DMS 273 (cell line): ENCODE results near the gene ANK2.
A peak's percentile ranks its signal among the peaks of the same experiment; 100 is the strongest.

Experiments
- DNase-seq: peaks from one replicate; lab custom pipeline; 2025; ENCODE audit not compliant: unreplicated experiment; lab: John Stamatoyannopoulos, UW

Gene ANK2

DNA sequence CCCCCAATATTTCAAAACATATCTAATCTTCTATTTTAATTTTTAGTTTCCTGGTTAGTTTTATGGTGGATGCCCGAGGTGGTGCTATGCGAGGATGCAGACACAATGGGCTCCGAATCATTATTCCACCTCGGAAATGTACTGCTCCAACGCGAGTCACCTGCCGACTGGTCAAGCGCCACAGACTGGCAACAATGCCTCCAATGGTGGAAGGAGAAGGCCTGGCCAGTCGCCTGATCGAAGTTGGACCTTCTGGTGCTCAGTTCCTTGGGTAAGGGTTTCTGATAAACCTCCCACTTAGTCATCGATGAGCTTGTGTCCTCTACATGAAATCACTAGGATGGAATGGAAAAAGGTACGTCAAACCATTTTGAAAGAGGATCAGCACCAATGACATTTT is 280.7 kb downstream of the ANK2 start:
- DNase-seq, result no peak

DNA sequence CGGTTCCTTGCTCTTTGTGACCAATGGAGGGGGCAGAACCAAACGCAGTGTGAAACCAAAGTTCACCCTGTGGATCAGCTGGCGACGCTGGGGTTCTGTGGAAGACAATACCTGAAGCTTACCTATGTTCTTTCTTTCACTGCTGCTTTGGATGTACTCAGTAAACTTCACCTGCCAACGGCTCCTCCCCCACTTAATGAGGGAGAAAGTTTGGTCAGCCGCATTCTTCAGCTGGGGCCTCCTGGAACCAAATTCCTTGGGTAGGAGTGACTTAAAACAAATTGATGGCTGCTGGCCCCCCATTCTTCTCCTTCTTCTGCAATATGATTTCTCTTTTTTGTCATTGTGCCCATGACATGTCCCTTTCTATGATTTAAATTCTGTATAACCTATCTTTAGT is 282.4 kb downstream of the ANK2 start:
- no peak for DNase-seq

DNA sequence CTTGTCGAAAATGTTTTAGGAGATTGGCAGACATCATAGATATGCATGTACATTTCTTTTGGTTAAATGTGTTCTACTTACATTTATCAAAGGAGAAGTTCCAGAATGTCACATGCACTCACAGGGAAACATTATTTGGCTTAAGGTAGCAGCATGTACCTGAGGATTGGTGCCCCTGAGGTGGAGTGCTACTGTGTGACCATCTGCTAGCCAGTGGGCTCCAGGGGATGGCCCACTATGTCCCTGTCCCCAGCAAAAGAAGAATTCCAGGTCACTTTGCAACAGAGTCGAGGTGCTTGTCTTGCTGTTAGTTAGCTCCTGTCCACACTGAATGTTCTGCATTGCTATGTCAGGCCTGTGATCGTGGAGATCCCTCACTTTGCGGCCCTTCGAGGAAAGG is 283.2 kb downstream of the ANK2 start:
- no peak for DNase-seq

DNA sequence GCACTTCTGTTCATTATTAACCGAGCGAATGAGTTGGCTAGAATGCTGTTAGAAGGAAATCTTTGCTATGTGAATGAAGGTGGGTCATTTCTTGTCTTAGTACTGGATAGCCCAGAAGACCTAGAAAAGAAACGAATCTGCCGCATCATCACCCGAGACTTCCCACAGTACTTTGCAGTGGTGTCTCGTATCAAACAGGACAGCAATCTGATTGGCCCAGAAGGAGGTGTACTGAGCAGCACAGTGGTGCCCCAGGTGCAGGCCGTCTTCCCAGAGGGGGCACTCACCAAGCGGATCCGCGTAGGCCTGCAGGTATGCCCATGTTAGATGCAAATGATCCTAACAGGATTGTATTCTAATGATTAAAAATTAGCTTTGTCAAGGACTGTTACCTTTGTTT is 286.3 kb downstream of the ANK2 start:
- DNase-seq, result no peak

DNA sequence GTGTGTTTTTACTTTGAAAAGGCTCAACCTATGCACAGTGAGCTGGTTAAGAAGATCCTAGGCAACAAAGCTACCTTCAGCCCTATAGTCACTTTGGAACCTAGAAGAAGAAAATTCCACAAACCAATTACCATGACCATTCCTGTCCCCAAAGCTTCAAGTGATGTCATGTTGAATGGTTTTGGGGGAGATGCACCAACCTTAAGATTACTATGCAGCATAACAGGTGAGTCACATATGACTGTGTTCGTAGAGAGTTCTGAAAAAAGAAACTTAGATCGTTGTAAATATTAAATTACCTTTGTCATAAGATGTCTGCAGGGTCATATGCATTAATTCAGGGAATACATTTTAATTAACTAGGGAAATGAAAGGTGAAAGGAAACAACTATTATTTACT is 287.1 kb downstream of the ANK2 start:
- no peak for DNase-seq

DNA sequence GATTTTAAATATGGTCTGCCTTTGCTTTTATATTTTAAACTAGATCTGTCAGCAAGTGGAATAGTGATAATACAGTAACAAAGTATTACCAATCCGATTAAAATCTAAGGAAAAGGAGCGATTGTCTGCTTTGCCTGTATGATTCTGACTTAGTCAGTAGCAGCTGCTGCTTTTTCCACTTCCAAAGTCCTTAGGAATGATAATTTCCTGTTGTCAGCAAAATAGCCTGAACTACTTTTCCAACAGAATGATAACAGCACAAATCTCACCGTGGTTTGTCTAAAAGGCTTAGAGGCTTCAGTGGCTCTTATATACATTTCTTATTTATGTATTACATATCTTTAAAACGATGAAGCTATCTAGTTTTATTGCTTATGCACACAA is 290.0 kb downstream of the ANK2 start:
- DNase-seq, result no peak

DNA sequence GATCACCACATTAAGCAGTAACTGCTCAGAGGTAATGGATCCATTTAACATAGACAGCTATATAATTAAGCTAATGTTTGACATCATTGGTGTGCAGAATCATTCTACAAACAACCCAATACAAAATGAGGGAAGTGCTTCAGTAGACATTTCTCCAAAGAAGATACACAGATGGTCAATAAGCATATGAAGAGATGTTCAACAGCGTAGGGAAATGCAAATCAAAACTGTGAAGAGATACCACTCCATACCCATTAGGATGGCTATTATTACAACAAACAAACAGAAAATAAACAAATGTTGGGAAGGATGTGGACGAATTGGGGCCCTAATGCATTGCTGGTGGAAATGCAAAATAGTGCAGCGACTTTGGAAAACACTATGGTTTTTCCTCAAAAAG is 294.6 kb downstream of the ANK2 start:
- no peak for DNase-seq

DNA sequence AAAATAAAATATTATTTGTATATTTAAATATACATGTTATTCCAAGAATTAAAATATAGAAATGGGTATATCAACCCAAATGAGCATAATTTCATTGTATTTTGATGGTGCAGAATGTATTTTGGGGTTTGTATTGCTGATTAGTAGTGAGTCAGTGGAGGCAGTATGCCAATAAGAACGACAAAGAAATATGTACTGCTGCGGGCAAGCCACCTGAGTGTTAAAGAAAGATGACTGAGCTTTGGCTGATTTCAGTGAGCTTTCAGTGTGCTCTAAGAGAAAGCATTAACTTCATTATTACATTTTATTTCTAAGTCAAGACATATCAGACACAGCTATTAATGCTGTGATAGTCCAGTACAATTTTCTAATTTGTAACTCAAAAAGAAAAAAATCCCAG is 297.8 kb downstream of the ANK2 start:
- no peak for DNase-seq

DNA sequence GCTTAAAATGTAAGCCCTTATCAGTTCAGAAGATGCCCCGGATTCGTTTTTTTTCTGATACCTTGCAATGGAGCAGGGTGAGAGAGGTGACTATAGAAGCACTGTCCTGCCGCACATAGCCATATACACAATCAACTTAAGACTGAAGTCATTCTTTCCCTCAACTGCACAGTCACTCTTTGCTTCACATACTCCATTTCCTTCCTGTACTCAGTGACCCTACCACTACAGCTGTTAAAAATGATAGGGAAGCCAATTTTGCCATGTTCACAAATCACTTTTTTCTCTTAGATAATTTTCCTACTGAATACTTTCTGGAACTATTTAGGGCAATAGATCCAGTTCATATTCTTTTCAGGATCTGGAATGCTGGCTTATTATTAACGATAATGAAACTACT is 300.0 kb downstream of the ANK2 start:
- DNase-seq, result no peak

DNA sequence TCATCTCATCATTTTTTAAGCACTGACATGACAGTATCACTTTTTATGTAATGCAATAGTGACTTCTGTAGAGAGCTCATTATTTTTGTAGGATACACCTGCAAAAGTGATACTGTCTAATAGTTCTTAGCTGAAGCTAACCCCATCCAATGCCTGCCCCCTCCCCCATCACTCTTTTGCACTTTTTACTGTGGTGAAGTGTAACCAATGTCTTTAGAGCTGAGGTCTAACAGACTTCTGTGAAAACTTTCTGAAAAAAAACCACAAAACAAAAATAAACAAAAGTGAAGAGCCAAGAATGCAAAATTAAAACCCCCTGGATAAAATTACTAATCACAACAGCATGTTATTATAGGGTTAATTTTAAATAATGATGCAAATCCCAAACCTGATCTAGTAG is 301.1 kb downstream of the ANK2 start:
- DNase-seq, result no peak

DNA sequence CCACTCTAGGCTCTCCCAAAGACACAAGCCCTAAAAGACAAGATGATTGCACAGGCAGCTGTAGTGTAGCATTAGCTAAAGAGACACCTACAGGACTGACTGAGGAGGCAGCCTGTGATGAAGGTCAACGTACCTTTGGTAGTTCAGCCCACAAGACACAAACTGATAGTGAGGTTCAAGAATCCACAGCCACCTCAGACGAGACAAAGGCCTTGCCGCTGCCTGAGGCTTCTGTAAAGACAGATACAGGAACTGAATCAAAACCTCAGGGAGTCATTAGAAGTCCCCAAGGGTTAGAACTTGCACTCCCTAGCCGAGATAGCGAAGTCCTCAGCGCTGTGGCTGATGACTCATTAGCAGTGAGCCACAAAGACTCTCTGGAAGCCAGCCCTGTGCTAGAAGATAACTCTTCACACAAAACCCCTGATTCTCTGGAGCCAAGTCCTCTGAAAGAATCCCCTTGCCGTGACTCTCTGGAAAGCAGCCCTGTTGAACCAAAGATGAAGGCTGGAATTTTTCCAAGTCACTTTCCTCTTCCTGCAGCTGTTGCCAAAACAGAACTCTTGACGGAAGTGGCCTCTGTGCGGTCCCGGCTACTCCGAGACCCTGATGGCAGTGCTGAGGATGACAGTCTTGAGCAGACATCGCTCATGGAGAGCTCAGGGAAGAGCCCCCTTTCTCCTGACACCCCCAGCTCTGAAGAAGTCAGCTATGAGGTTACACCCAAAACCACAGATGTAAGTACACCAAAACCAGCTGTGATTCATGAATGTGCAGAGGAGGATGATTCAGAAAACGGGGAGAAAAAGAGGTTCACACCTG is 306.3 kb downstream of the ANK2 start:
- DNase-seq, result no peak

DNA sequence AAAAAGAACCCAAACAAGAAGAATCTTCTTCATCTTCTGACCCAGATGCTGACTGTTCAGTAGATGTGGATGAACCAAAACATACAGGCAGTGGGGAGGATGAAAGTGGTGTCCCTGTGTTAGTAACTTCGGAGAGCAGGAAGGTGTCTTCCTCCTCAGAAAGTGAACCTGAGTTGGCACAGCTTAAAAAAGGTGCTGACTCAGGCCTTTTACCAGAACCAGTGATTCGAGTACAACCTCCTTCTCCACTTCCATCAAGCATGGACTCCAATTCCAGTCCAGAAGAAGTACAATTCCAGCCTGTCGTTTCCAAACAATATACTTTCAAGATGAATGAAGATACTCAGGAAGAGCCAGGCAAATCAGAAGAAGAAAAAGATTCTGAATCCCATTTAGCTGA is 307.0 kb downstream of the ANK2 start:
- no peak for DNase-seq

DNA sequence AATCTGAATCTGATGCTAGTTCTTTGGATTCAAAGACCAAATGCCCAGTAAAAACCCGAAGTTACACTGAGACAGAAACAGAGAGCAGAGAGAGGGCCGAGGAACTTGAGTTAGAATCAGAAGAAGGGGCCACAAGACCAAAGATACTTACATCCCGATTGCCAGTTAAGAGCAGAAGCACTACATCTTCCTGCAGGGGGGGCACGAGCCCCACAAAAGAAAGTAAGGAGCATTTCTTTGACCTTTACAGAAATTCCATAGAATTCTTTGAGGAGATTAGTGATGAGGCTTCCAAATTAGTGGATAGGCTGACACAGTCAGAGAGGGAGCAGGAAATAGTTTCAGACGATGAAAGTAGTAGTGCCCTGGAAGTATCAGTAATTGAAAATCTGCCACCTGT is 309.3 kb downstream of the ANK2 start:
- DNase-seq, result peak; percentile 4

DNA sequence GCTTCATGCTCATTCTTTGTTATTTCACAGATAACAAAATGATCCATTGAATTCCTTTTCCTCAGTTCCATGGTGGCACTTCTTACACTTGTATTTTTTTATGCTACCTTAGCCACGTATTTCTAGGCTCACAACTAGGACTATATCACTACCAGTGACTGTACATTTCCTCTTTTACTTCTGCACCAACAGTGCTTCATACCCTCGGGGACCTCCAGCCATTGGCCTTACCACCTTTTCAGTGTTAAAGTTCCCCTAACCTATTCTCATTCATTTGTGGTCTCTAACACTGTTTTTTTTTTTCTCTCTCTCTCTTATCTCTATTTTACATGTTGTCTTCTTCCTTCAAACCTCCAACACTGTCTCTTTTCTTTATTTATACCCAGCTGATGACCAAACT is 315.9 kb downstream of the ANK2 start:
- no peak for DNase-seq

DNA sequence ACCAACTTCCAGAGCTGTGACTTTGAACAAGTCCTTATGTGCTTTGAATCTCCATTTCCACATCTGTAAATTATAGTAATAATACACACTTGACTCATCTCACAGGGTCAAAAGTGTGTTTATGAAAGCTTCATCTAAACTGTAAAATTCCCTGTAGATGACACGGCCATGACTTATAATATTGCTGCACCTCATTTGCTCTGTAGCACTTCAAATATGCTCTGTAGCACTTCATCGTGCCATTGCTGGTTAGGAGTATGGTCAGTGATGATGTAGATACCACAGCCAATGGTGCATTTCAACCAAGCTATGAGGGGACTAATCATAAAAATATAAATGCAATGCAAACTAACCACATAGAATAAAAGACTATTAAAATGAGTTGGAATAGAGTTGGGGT is 318.6 kb downstream of the ANK2 start:
- no peak for DNase-seq

DNA sequence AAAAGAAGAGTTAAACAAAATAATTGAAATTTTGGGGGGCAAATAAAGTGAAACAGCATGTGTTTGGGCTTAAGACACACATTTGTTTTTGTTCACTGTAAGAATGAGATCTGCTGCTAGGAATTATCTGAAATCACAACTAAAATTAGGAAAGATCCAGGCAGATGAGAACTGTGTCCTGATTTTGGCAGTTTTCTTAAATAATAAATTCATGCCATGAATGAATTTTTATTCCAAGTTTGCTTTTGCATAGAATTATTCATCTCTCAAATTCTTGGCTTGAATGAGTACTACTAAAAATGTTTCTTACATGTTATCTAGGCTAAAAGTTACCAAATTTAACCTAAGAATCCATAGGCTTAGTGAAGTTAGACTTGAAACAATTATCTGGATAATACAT is 321.7 kb downstream of the ANK2 start:
- no peak for DNase-seq

DNA sequence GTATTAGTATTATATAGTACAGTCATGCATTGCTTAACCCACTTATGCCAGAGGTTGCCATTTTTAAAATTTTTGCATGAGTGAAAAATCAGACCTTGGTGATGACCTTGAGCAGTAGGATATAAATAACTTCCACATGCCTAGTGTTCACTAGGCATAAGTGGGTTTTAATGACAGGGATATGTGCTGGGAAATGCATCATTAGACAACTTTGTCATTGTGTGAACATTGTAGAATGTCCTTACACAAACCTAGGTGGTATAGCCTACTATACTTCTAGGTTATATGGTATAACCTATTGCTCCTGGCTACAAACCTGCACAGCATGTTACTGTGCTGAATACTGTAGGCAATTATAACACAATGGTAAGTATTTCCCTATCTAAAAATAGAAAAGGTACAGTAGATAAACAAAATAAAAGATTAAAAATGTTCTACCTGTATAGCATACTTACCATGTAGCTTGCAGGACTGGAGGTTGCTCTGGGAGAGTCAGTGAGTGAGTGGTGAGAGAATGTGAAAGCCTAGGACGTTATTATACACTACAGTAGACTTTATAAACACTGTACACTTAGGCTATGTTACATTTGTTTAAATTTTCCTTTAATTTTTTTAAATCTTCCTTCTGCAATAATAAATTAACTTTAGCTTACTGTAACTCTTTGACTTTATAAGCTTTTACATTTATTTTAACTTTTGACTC is 326.7 kb downstream of the ANK2 start:
- no peak for DNase-seq

DNA sequence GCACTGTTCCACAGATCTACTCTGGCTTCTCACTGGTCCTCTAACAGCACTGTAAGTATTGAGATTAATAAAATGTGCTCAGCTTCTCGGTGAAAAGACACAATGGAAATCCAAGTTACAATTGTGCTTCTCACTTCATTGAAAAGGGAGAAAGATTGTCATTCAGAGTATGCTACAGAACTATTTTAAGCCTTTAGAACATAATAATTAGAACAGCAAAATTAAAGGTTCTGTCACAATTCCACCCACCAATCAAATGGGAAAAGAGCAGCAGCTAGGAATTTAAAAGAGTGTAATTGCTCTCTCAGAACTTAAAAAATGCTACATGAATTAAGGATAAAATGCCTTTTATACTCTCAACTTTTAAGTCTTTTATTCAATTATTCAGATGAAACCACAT is 329.4 kb downstream of the ANK2 start:
- no peak for DNase-seq

DNA sequence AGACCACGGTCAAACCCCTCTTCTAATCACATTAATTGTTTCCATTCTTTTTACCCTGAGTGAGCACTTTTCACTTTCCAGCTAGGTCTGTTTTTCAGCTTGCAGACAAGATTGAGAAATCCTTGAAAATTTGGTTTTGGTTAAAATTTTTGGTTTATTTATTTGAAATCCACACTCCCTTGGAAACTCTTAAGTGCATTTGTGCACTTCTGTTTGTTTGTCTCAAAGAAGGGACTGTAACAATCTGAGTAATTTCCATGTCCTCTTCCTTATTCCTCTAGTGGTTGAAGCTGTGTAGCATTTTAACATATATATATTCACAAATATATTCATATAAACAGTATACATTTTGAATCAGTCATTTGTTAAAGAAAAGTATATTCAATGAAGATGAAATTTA is 333.3 kb downstream of the ANK2 start:
- no peak for DNase-seq

DNA sequence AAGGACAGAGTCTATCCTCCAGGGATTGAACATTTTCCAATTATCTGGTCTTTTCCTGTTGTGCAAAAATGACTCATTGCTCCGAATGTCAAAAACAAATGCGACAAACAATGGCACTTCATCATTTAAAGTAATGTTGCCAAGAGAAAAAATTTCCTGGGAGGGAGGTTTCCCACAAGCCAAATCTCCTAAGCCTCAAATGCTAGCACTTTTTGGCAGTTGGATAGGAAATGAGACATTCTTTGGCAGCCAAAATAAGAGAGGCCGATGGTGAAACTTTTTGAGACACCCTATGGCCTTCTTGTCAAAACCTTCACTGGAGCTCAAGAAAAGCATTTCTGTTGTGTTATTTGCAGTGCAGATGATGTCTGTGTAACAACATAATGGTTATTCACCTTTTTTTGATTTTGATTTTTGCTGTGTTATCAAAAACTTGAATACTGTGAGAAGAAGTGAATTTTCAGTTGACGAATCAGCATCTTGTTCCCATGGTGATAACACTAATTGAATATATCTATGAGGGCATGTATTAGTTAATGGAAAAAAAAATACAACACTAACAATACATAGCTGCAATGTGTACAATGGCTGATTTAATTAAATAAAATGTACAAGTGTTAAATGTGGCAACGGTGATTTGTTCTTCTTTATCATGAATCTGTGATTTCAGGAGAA is 333.8 kb downstream of the ANK2 start:
- no peak for DNase-seq

DNA sequence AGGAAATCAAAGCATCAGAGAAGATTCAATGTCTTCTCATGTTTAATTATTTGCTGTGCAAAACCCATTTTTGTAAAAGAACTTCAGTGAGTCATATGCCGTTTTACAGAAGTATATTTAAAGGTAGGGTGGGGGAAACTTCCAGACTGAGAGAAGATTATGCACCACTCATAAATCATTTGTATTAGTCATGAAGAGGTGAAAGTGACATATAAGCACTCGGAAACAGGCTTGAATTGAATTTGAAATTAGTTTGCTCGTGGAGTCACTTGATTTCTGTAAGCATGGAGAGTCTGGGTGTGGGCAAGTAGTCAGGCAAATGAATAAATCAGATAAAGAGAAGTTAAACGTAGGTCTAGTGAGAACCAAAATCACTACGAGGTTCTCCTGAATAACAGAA is 335.1 kb downstream of the ANK2 start:
- no peak for DNase-seq

DNA sequence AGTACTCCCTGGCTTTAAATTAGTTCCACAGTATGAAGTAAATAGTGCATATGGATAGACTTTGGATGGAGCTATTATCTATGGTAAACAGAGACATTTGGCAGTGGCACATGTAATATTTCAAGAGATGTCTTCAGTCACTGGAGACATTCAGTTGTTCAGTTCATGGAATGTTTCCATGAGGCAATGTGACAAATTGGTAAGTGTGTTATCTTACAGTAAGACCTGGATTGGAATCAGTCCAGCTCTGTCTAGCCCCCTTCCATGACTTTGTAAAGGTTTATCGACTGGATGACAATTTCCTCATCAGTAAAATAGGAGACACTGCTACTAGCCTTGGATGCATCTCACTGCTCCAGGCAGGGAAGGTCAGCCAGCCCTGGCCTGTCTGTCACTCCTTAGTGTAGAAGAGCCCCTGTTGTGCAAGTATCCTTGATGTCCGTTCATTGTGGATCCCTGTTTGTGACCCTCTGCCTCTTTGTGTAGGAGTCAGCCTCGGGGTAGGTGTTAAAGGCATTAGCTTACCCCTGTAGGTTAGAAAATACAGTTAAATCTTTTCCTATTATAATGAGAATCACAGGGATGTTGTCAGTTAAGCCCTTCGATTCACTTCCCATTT is 335.9 kb downstream of the ANK2 start:
- DNase-seq, result no peak
